Mesenchymal stem cell (in vitro differentiated cells and primary cell): Measurements from ENCODE around the gene NIPSNAP3A.
"Not testable (repeated sequence)": the region's sequence is repeated elsewhere in the genome, so short reads cannot be mapped to it uniquely, and the experiment has no call there.

Source experiments
- DNase-seq: peaks from one replicate; pipeline ENCODE4 v3.0.0-alpha.2; 2013
- H2AFZ ChIP-seq: one replicate; pipeline ENCODE4 v1.6.1; 2013; ENCODE audit warnings: low read depth, mild to moderate bottlenecking, control low read depth, inconsistent platforms, low read length, moderate library complexity
- H2AK5ac ChIP-seq: 2 replicates; pipeline ENCODE4 v1.6.1; 2013; ENCODE audit warnings: low read length, moderate library complexity, mild to moderate bottlenecking, inconsistent platforms; ENCODE audit not compliant: severe bottlenecking
- H2BK120ac ChIP-seq: one replicate; pipeline ENCODE4 v1.6.1; 2013; ENCODE audit warnings: low read depth, mild to moderate bottlenecking, inconsistent platforms, low read length, moderate library complexity
- H2BK12ac ChIP-seq, 2 experiments: one replicate each; pipeline ENCODE4 v1.6.1; 2013; ENCODE audit warnings: inconsistent platforms in 2 of 2, low read length in 2 of 2, mild to moderate bottlenecking in 2 of 2, moderate library complexity in 2 of 2, control low read depth in 1 of 2
- H2BK15ac ChIP-seq: one replicate; pipeline ENCODE4 v1.6.1; 2013; ENCODE audit warnings: mild to moderate bottlenecking, low read depth, inconsistent platforms; ENCODE audit not compliant: poor library complexity, severe bottlenecking
- H2BK5ac ChIP-seq: 2 replicates; pipeline ENCODE4 v1.6.1; 2013; ENCODE audit warnings: low read depth, mild to moderate bottlenecking, low read length, control low read depth, inconsistent platforms; ENCODE audit not compliant: poor library complexity, severe bottlenecking
- H3K14ac ChIP-seq, 2 experiments: one replicate each; pipeline ENCODE4 v1.6.1; 2013; ENCODE audit warnings: inconsistent platforms in 2 of 2, low read length in 2 of 2, control low read depth in 1 of 2, mild to moderate bottlenecking in 1 of 2, moderate library complexity in 1 of 2
- H3K18ac ChIP-seq, 2 experiments: one replicate each; pipeline ENCODE4 v1.6.1; 2013; ENCODE audit warnings: inconsistent platforms in 2 of 2, low read length in 2 of 2, control low read depth in 1 of 2, low read depth in 1 of 2, mild to moderate bottlenecking in 1 of 2
- H3K23ac ChIP-seq, 2 experiments: one replicate each; pipeline ENCODE4 v1.6.1; 2013; ENCODE audit warnings: inconsistent platforms in 2 of 2, low read length in 2 of 2, mild to moderate bottlenecking in 2 of 2, moderate library complexity in 2 of 2, control low read depth in 1 of 2
- H3K27ac ChIP-seq: 2 replicates; pipeline ENCODE4 v1.5.1; 2013; ENCODE audit warnings: mild to moderate bottlenecking, moderate library complexity, low read length, control low read depth, inconsistent platforms; ENCODE audit not compliant: poor library complexity, severe bottlenecking
- H3K27me3 ChIP-seq, 2 experiments: 2 replicates each; pipeline versions ENCODE4 v1.6.1 to v1.7.0; 2013; ENCODE audit warnings: low read length in 2 of 2, mild to moderate bottlenecking in 2 of 2, moderate library complexity in 2 of 2, control low read depth in 1 of 2, inconsistent platforms in 1 of 2; ENCODE audit not compliant: control insufficient read depth in 1 of 2, insufficient read depth in 1 of 2
- H3K36me3 ChIP-seq, 2 experiments: 2 replicates each; pipeline versions ENCODE4 v1.6.1 to v1.7.0; 2013; ENCODE audit warnings: low read length in 2 of 2, control low read depth in 1 of 2, inconsistent platforms in 1 of 2, low read depth in 1 of 2, mild to moderate bottlenecking in 1 of 2; ENCODE audit not compliant: insufficient read depth in 2 of 2, control insufficient read depth in 1 of 2
- H3K4ac ChIP-seq, 2 experiments: one replicate each; pipeline ENCODE4 v1.6.1; 2013; ENCODE audit warnings: inconsistent platforms in 2 of 2, low read length in 2 of 2, mild to moderate bottlenecking in 2 of 2, moderate library complexity in 2 of 2, control low read depth in 1 of 2, low read depth in 1 of 2
- H3K4me1 ChIP-seq: 2 replicates; pipeline ENCODE4 v1.6.1; 2013; ENCODE audit warnings: low read depth, low read length, control low read depth; ENCODE audit not compliant: control insufficient read depth, insufficient read depth
- H3K4me2 ChIP-seq: 2 replicates; pipeline ENCODE4 v1.6.1; 2013; ENCODE audit warnings: low read length, mild to moderate bottlenecking, inconsistent platforms; ENCODE audit not compliant: poor library complexity, severe bottlenecking
- H3K4me3 ChIP-seq, 2 experiments: 2 replicates each; pipeline versions ENCODE4 v1.5.1 to v1.7.0; 2013; ENCODE audit warnings: low read length in 2 of 2, mild to moderate bottlenecking in 2 of 2, control low read depth in 1 of 2, low read depth in 1 of 2; ENCODE audit not compliant: insufficient read depth in 1 of 2
- H3K79me1 ChIP-seq: replicated peaks from 2 replicates; pipeline ENCODE4 v1.6.1; 2013; ENCODE audit warnings: mild to moderate bottlenecking, control low read depth, low read length, inconsistent platforms; ENCODE audit not compliant: poor library complexity, severe bottlenecking
- H3K9ac ChIP-seq: 2 replicates; pipeline ENCODE4 v1.7.0; 2013; ENCODE audit warnings: mild to moderate bottlenecking, low read length, moderate library complexity
- H3K9me3 ChIP-seq: 2 replicates; pipeline ENCODE4 v1.7.0; 2013; ENCODE audit warnings: mild to moderate bottlenecking, low read length; ENCODE audit not compliant: control insufficient read depth
- H4K8ac ChIP-seq: one replicate; pipeline ENCODE4 v1.6.1; 2013; ENCODE audit warnings: inconsistent platforms, mild to moderate bottlenecking, low read length, moderate library complexity
- H4K91ac ChIP-seq: one replicate; pipeline ENCODE4 v1.6.1; 2013; ENCODE audit warnings: mild to moderate bottlenecking, low read length, inconsistent platforms
- WGBS: methylation state at CpG from one replicate; pipeline ENCODE4 v1.1.7; 2013; ENCODE audit warnings: mixed read lengths; 5-methylcytosine and 5-hydroxymethylcytosine counted together

NIPSNAP3A gene

DNA sequence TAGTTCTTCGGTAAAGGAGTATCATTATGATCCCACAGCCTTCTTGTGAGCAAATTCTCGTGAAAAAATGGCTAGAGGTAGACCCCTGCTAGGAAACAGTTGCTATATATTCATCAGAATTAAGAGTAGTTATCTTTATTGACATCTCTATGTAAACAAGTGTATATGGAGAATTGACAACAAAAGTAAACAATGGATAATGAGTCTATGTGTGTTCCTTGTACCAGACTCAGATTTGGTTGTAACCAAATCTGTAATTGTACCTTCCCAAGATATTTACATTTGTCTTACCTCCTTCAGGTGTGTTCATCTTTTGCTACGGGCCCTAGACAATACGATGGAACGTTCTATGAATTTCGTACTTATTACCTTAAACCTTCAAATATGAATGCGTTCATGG, 18.5 kb downstream of the NIPSNAP3A start:
- H3K9ac ChIP-seq, result no peak overlapping the region
- peaks cover 2% of the 10 kb centered on the region for H3K79me1 ChIP-seq
- no peak overlapping the region for H2BK15ac ChIP-seq
- no peak overlapping the region for H3K14ac ChIP-seq
- H3K4me3 ChIP-seq, result no peak overlapping the region
- H4K91ac ChIP-seq, result no peak overlapping the region
- no peaks in the 10 kb centered on the region for H3K27me3 ChIP-seq
- no peak overlapping the region for H2BK120ac ChIP-seq
- H3K23ac ChIP-seq, result no peak overlapping the region
- H2AFZ ChIP-seq, result no peak overlapping the region
- H3K18ac ChIP-seq, result no peak overlapping the region
- 97% methylated on average over 6 of the region's 7 CpGs for WGBS
- no peak for DNase-seq
- H3K4me2 ChIP-seq, result no peak overlapping the region
- H3K9me3 ChIP-seq, result no peaks in the 10 kb centered on the region
- H3K27ac ChIP-seq, result no peak overlapping the region
- H3K36me3 ChIP-seq, result peaks cover 0 to under 1% of the 10 kb centered on the region in 2 experiments
- H2AK5ac ChIP-seq, result no peak overlapping the region
- H3K4me1 ChIP-seq, result peaks cover 4% of the 10 kb centered on the region
- no peak overlapping the region for H2BK12ac ChIP-seq
- H4K8ac ChIP-seq, result no peak overlapping the region
- H3K4ac ChIP-seq, result no peak overlapping the region
- H2BK5ac ChIP-seq, result no peak overlapping the region

DNA sequence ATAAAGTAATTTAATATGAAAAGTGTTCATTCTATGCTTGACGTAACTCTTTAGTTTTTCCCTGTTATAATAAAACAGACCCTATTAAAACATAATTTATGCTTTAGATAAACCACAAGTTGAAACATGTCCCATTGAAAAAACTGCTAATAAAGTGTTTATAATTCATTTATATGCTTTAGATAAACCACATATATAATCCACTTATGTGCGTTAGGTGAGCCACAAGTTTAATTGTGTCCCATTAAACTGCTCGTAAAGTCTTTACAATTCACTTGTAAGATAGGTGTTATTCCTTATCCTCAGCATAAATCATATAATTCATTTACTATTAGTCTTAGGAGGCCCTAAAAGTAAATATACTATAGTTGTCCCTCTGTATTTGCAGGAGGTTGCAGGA, 20.0 kb downstream of the NIPSNAP3A start:
- Histone ChIP-seq H3K4me3 (no peak overlapping the region), H2BK15ac (no peak overlapping the region), H2AFZ (no peak overlapping the region), H2BK120ac (no peak overlapping the region), H4K91ac (no peak overlapping the region), H2AK5ac (no peak overlapping the region), H3K14ac (no peak overlapping the region), H3K4me2 (no peak overlapping the region), H3K4ac (no peak overlapping the region), H3K79me1 (peaks cover 2% of the 10 kb centered on the region), H3K9me3 (no peaks in the 10 kb centered on the region), H3K36me3 (no peaks in the 10 kb centered on the region), H3K27me3 (no peaks in the 10 kb centered on the region), H3K9ac (no peak overlapping the region), H2BK12ac (no peak overlapping the region), H3K23ac (no peak overlapping the region), H3K27ac (no peak overlapping the region), H2BK5ac (no peak overlapping the region), H4K8ac (no peak overlapping the region), H3K4me1 (peaks cover 4% of the 10 kb centered on the region), H3K18ac (no peak overlapping the region)
- DNase-seq, result no peak
- WGBS, result no CpG with 5 or more reads among the region's 3 CpGs

DNA sequence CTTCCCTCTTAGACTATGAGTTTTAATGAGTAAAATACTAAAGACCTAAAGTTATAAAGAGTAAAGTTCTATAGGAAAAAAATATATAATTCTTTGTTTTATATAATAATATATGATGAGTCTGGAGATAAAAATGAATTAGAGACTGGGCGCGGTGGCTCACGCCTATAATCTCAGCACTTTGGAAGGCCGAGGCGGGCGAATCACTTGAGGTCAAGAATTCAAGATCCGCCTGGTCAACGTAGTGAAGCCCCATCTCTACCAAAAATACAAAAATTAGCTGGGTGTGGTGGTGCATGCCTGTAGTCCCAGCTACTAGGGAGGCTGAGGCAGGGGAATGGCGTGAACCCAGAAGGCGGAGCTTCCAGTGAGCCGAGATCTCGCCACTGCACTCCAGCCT, 21.5 kb downstream of the NIPSNAP3A start:
- not testable (repeated sequence) for H2BK12ac ChIP-seq, H3K79me1 ChIP-seq, DNase-seq, H3K9me3 ChIP-seq, H3K14ac ChIP-seq, H4K8ac ChIP-seq, H3K9ac ChIP-seq, H4K91ac ChIP-seq, H2BK120ac ChIP-seq, H2BK15ac ChIP-seq, H2AK5ac ChIP-seq, H3K4me3 ChIP-seq, H3K36me3 ChIP-seq, H3K18ac ChIP-seq, H2BK5ac ChIP-seq, H2AFZ ChIP-seq, H3K4me2 ChIP-seq, H3K4me1 ChIP-seq, H3K27ac ChIP-seq, H3K23ac ChIP-seq, H3K4ac ChIP-seq, H3K27me3 ChIP-seq
- WGBS, result 97% methylated on average over 5 of the region's 12 CpGs

DNA sequence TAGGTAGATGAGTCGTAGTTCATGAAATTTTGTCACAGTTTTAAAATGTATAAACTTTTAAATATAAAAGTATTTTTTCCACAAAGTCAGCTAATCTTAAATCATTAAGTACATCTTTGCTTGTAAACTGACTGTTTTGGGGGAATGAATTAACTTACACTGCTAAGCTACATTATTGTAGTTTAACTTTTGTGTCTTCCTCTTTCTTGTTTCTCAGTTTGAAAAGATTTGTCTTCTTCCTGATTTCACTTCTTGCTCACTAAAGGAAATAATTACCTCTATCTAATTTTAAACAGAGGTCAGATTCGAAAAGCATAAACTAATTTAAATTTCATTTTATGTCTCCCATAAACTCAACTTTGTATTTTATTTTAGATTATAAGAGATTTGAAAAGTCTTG, 22.2 kb downstream of the NIPSNAP3A start:
- H3K14ac ChIP-seq, result no peak overlapping the region
- H2BK5ac ChIP-seq, result no peak overlapping the region
- no peak overlapping the region for H3K18ac ChIP-seq
- no peaks in the 10 kb centered on the region for H3K36me3 ChIP-seq
- no peak overlapping the region for H2BK15ac ChIP-seq
- H3K79me1 ChIP-seq, result no peaks in the 10 kb centered on the region
- H3K4ac ChIP-seq, result no peak overlapping the region
- H3K9ac ChIP-seq, result no peak overlapping the region
- no peaks in the 10 kb centered on the region for H3K27me3 ChIP-seq
- H2AFZ ChIP-seq, result no peak overlapping the region
- H3K9me3 ChIP-seq, result no peaks in the 10 kb centered on the region
- H4K8ac ChIP-seq, result no peak overlapping the region
- no peak for DNase-seq
- no peaks in the 10 kb centered on the region for H3K4me1 ChIP-seq
- H3K27ac ChIP-seq, result no peak overlapping the region
- no peak overlapping the region for H3K4me3 ChIP-seq
- H2AK5ac ChIP-seq, result no peak overlapping the region
- WGBS, result no CpG with 5 or more reads among the region's 2 CpGs
- H3K23ac ChIP-seq, result no peak overlapping the region
- no peak overlapping the region for H4K91ac ChIP-seq
- H2BK12ac ChIP-seq, result no peak overlapping the region
- no peak overlapping the region for H2BK120ac ChIP-seq
- no peak overlapping the region for H3K4me2 ChIP-seq
